ENCODE data around the gene ARL5C.

Gene ARL5C

DNA sequence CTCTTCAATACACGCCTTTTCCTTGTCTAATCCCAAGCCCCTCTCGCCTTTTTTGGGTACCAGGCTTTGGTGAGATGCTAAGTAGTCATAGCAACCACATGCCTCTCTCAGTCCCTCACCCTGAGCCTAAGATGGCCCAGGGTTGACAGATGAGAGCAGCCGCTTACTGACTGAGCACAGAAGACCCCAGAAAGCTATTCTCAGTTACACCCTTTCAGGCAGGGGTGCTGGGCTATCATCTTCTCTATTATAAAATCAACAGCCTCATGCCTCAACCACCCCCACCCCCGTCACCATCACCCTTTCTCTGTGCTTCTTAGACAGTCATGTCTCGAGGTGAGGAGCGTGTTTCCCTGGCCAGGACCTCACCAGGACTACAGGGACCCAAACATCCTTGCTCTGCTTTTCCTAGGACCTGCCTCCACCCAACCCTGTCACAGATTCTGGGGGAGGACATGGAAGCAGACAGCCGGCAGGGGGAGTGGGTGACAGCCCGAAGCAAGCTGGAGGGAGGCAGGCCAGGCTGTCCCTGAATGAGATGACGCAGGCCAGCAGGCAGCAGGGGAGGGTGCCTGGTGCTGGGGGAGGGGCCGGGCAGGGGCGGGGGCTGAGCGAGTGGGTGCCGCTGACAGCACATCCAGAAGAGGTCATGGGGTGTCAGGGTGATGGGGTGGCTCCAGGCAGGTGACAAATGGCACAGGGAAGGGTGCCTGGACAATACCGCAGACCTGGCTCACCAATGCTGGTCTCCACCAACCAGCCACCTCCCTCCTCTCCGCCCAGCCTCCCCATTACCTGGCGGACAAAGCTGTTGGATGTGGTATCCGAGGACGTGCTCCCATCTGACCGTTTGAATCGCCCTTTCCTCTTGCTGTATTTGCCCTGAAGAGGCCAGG, 28.4 kb upstream of the ARL5C start:
- in situ Hi-C loops (cut with MboI; ENCODE audit: low sequenced_read_pairs): no loop called here

DNA sequence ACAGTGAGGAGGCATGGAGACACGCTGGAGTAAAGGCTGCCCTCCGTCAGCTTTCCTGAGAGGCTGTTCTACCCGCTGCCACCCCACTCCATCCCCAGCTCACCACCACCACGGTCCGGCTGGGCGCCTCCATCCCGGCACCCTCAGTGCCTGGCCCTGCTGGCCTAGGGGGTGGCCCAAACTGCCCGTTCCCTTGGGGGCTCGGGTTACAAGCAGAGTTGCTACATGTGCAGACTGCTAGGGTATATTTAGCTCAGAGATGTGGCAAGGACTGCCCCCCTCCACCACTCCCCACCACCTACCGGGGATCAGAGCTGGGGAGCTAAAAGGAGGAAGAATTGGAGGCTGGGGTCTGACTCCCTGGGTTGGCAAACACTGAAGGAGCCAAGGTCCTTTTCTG, 27.4 kb upstream of the ARL5C start:
- in situ Hi-C loops (cut with MboI; ENCODE audit: low sequenced_read_pairs): no loop called here

DNA sequence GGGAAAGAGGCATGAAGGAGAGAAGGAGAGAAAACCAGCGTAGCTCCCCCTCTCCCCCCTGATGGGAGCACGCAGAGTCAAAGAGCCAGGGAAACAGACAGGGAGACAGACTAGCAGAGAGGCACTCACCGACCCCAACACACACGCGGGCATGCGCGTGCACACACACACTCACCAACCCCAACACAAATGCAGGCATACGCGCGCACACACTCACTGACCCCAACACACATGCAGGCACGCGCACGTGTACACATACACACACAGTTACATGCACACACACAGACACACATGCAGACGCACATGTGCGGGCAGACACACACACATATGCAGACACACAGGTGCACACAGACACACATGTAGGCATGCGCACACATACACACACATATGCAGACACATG, 26.9 kb upstream of the ARL5C start:
- in situ Hi-C loops (cut with MboI; ENCODE audit: low sequenced_read_pairs): no loop called here

DNA sequence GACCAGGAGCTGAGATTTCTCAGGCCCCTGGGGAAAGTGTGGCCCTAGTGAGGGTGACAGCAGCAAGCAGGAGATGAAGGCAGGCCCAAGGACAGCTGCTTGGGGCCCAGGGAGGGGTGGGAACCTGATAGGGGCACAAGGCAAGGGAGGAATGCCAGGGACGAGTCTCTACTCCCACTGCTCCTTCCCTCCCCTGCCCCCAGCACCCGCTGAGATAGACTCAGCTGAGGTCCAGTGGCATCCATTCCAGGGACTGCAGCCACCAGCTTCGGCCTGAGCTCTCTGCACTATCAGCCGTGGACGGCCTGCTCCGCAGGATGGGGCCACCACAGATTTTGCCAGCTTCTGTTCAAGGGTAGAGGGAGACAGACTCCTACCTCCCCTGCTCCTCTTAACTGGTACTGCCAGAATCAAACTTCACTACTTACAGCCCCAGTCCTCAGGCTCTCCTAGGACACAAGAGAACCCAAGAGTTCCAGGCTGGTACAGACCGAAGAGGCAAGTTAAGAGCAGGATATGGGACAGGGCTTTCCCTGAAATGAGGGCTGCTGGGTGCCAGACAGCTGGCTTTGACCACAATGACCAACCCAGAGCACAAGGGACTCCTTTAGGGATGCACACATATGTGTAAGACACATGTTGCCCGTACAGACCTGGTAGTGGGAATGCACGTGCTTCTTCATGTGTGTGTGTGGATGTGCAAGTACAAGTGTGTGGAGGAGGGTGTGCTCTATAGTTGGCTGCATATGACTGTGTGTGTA, 26.0 kb upstream of the ARL5C start:
- in situ Hi-C loops (cut with MboI; ENCODE audit: low sequenced_read_pairs): no loop called here

DNA sequence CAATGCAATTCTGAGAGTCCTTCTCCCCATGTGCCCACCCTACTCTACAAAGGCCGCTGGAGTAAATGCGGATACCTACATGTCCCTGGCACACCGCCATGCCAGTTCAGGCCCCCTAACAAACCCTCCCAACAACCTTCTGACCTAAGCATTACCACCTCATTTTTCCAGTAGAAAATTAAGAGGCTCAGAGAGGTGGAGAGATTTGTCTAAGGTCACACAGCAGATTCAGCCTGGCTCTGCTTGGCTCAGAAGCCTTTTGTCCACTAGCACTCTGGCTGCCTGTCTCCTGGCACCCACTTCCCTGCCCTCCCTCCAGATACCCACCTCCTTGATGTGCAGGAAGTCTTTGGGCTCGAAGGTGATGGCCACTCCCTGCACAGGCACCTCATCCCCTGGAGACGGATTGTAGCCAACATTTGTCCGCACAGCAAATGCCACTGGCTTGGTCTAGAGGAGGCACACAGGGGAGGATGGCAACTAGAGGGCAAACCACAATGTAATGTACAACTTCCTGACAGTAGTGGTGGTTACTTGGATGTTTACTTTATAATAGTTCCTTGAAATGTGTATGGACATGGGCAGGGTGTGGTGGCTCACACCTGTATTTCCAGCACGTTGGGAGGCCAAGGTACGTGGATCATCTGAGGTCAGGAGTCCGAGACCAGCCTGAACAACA, 21.3 kb upstream of the ARL5C start:
- in situ Hi-C loops (cut with MboI; ENCODE audit: low sequenced_read_pairs): no loop called here

DNA sequence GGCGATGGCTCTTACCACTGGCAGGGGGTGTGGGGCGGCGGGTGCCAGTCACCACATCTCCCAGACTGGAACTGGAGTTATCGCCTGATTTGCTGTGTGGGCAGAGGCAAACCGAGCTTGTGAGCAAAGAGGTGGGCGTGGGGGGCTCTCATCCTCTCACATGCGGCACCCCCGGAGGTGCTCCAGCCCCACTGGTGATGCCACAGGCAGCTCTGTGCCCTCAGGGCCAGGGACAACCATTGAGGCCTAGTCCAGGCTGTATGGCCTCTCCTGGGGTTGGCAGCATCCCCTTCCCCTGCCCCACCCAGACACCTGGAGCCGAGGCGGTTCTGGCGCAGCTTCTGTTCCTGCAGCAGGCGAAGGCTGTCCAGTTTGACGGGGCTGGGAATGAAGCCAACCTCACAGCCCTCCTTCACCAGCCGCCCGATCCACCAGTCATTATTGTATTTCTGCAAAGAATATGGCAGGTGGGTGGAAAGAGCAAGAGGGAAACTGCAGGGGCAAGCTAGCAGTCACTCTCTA, 20.6 kb upstream of the ARL5C start:
- in situ Hi-C loops (cut with MboI; ENCODE audit: low sequenced_read_pairs): no loop called here

DNA sequence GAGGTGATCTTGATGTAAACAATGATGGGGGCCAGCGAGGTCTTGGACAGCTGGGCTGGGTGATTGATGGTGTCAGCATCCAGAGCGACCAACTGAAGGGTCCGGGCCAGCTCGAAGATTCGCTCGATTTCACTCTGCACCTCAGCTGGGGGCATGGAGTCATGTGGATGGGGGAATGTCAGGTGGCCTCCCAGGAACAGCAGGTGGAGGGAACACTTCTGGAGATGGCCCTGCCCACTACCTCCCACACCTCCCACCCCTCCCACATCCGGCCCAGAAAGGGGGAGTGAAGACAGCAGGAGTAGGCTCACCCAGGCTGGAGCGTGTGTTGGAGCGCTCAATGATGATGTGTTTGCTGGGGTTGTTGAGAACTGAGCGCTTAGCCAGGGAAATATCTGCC, 17.8 kb upstream of the ARL5C start:
- in situ Hi-C loops (cut with MboI; ENCODE audit: low sequenced_read_pairs): no loop called here

DNA sequence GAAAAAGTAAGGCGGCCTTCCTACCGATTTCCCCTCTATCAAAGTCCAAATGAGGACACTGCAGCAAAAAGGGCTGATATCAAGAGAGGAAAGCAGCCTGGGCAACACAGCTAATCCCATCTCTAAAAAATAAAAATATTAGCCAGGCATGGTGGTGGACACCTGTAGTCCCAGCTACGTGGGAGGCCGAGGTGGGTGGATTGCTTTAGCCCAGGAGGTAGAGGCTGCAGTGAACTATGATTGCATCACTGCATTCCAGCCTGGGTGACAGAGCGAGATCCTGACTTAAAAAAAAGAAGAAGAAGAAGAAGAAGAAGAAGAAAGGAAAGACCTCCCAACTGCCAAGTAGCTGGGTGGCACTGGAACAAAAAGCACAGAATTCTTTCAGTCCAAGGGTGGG, 17.1 kb upstream of the ARL5C start:
- in situ Hi-C loops (cut with MboI; ENCODE audit: low sequenced_read_pairs): no loop called here

DNA sequence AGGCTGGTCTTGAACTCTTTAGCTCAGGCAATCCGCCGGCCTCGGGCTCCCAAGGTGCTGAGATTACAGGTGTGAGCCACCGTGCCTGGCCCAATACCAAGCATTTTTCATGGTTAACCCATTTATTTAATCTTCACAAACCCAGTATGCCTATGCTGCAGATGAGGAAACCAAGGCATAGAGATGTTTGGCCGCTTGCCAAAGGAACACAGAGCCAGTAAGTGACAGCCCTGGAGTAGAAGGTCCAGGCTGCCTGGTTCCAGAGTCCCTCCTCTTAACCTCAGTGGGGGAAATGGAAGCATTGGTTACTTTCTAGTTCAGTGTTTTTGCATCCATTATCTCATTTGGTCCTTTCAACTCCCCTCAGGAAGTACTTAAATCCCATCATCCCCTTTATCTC, 15.3 kb upstream of the ARL5C start:
- in situ Hi-C loops (cut with MboI; ENCODE audit: low sequenced_read_pairs): no loop called here

DNA sequence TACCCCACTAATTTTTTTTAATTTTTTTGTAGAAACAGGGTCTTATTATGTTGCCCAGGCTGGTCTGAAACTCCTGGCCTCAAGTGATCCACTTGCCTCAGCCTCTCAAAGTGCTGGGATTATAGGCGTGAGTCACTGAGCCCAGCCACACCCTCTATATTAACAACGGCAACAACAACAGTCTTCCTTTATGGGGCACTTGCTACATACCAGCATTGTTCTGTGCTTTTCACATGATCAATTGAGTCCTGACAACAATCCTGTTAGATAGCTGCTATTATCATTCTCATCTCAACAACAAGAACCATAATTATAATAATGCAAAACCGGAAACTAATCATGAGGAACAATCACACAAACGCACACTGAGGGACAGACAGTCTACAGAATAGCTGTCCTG, 12.6 kb upstream of the ARL5C start:
- in situ Hi-C loops (cut with MboI; ENCODE audit: low sequenced_read_pairs): no loop called here

DNA sequence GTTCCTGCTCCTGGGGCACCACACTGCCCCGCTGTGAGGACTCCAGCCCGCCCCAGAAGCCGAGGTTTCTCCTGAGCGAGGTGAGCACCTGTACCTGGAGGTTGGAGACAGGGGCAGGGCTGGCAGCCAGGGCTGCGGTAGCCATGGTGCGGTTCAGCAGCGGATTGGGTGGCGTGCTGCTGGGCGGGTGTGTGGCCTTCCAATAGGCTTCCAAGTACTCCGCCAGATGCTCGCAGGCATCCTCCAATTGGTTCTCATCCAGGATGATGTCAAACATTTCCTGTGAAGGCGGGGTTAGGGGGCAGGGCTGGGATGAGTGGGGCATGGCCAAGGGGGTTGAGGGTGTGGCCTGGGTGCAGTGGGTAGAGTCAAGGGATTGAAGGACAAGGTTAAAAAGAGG, 11.3 kb upstream of the ARL5C start:
- in situ Hi-C loops (cut with MboI; ENCODE audit: low sequenced_read_pairs): no loop called here

DNA sequence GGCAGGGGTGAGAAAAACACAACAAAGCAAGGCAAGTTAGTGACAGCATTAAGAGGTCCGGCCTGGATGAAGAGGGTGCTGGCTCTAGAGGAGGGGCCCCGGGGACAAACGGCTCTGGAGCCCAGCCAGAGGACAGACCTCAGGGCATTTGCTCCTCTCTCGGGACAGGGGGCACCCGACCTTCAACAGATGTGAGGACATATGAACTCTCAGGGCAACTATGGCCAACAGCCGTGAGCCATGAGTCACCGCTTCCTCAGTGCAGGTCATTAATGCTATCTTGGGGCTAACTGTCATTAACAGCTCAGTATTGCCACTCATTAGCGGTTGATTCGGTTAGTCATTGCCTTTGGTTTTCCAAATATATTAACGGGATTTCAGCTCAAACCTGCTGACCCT, 9.7 kb upstream of the ARL5C start:
- in situ Hi-C loops (cut with MboI; ENCODE audit: low sequenced_read_pairs): no loop called here

DNA sequence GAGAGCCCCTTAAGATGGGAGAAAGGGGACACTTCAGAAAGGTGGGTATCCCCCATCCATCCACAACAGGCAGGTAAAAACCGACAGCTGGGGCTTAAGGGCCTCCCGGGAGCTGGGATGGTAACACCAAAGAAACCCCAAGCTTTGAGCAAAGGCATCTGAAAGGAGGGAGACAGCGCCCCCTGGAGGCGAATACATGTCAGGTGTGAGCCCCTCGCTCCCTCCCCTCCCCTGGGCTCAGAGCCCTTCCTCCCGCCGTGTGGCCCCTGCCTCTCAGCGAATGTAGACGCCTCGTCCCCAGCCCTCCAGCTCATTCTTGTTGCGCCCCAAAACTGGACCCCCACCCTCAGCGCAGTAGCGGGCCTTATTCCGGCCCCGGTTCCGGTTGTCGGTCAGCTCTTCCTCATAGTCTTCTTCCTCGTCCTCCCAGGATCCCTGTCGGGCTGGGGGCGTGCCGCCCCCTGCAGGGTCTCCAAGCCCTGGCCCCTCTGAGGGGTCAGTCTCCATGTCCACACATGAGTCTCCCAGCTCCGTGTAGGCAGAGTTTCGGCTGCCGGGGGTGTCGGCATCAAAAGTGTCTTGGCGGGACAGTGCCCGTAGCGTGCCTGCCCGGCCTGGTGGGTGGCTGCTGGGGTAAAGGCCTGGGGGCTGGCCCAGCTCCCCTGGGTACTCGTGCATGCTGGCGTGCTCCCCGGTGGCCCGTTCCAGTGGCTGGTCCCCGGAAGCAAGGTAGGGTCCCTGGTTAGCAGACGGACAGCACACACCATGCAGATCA, 9.1 kb upstream of the ARL5C start:
- in situ Hi-C loops (cut with MboI; ENCODE audit: low sequenced_read_pairs): no loop called here

DNA sequence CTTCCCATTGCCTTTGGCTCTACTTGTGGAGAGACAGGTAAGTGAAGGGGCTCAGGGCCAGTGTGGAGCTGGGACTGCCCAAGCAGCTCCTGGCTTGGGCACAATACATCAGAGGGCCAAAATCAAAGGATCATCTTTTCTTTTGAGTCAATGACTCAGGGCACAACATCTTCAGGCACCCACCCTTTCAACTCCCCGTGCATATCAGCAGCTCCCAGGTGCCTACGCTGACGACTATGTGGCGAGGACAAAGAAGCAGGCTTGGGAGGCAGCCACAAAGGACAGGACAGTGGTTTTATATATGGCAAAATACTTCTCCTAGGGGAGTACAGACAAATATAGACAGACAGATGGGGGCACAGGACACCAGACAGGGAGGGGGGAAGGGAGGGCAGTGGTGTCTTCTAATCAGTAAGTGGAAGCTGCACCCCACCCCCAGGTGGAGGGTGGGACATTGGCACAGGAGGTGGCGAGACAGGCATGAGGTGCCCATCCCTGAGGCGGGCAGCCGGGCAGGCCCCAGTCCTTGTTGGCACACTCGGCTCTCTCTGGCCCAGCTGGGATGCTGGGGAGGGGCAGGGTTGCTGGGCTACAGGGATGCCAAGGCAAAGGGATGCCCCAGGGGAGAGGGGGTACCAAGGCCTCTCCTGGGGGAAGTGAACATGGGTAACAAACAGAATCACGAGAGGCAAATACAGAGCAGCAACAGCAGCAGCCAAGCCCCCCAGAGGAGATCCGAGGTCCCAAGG, 7.7 kb upstream of the ARL5C start:
- in situ Hi-C loops (cut with MboI; ENCODE audit: low sequenced_read_pairs): no loop called here

DNA sequence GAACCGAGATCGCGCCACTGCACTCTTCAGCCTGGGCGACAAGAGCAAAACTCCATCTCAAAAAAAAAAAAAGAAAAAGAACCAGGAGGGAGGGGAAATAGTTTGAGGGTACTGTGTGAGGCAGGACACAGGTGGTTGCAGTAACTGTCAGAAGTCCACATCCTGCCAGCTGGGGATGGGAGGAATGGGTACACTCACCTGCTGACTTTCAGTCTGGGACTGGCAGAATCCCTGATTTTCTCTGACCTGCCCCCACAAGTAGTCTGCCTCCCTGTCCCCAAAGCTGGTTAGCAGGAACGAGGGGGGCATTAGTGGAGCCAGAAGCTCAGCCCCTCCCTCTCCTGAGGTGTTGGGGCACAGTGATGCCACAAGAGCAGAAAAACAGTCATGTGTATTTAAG, 7.1 kb upstream of the ARL5C start:
- in situ Hi-C loops (cut with MboI; ENCODE audit: low sequenced_read_pairs): no loop called here

DNA sequence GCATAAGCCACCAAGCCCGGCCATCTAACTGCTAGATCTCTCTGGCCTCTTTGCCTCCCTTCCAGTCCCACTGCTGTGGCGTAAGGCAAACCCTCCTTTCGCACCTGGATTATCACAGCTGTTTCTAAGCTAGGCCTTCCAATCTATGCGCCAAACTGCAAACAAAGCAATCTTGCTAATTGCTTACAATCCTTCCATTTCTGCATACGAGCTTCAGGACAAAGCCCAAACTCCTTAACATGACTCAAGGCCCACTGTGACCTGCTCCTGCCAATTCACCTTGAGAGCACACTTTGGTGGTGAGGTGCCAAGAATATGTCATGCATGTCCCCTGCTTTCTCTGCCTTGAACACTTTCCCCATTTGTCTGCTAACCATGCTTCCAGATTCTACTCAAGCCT, 6.0 kb upstream of the ARL5C start:
- in situ Hi-C loops (cut with MboI; ENCODE audit: low sequenced_read_pairs): no loop called here

DNA sequence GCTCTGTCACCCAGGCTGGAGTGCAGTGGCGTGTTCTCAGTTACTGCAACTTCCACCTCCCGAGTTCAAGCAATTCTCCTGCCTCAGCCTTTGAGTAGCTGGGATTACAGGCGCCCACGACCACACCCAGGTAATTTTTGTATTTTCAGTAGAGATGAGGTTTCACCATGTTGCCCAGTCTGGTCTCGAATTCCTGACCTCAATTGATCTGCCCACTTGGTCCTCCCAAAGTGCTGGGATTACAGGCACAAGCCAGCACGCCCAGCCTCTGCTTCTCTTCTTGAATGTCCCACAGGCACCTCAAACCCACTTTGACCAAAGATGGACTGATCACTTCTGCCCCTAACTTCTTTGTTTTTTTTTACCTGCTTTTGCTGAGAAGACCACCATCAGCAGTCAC, 4.6 kb upstream of the ARL5C start:
- in situ Hi-C loops (cut with MboI; ENCODE audit: low sequenced_read_pairs): no loop called here

DNA sequence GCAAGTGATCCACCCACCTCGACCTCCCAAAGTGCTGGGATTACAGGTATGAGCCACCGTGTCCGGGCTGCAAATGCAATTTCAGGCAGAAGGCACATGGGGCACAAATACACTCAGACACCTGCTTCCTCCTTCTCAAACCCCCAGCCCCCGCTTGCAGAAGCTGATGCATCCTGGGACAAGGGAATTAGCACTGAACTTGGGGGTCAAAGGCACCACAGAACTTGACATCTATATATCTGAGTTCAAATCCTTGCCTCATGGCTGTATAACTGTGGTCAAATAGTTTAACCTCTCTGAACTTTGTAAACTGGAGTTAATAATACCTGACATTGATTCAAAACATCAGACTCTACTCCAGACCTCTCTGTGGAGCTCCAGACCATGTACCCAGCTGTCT, 4.1 kb upstream of the ARL5C start:
- in situ Hi-C loops (cut with MboI; ENCODE audit: low sequenced_read_pairs): no loop called here

DNA sequence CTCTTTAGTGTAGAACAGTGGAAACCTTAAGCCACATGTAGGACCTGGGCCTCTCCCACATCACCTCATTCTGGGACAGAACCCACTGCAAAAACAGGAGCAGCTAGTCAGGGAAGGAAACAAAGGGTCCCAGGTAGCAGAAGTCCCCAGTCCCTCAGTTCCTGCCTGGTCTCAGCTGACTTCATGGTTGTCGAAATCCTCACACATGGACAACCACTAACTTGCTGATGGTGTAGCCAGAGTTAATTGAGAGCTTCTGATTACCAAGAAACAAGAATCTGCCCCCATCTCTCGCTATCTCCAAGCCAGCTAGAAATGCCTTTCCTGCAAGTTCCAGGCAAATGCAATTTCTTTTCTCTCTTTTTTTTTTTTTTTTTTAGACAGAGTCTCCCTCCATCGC, 3.6 kb upstream of the ARL5C start:
- in situ Hi-C loops (cut with MboI; ENCODE audit: low sequenced_read_pairs): no loop called here

DNA sequence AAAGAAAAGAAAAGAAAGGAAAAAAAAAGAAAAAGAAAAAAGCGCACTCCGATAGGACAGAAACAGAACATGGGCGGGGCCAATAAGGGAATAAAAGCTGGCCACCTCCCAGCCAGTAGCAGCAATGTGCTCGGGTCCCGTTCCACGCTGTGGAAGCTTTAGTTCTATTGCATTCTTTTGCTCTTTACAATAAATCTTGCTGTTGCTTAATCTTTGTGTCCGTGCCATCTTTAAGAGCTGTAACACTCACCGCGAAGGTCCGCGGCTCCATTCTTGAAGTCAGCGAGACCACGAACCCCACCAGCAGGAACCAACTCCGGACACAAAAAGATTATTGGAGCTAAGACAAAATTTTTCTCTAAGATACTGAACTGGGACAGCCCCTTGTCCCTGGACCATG, 3.1 kb upstream of the ARL5C start:
- in situ Hi-C loops (cut with MboI; ENCODE audit: low sequenced_read_pairs): no loop called here
